H1 (cell line): ENCODE results near the gene SLC5A2. TPM values are rescaled to one million over a fixed set of nuclear protein-coding genes. Genes with fewer than 3 reads are reported as not detected.

Experiments
- CTCF ChIA-PET: fragments of 300-600 bp; sonication (Branson Sonifier 250); formaldehyde crosslinking; loops from one replicate; lab custom pipeline; 2021; ENCODE audit not compliant: partially characterized antibody; lab: Charles Lee
- POLR2A ChIA-PET: fragments of 300-600 bp; sonication (Branson Sonifier 250); formaldehyde crosslinking; loops from one replicate; lab custom pipeline; 2021; ENCODE audit warnings: inconsistent platforms; ENCODE audit not compliant: partially characterized antibody; lab: Charles Lee
- DNase-seq, 2 experiments: peaks; one replicate each; pipeline versions ENCODE4 v3.0.0 to v3.0.0-alpha.2; 2010 to 2022; ENCODE audit warnings: low spot score in 2 of 2, low read depth in 1 of 2, mixed read lengths in 1 of 2
- FAIRE-seq: peaks from 2 replicates; lab custom pipeline; 2011; peaks lifted over from hg19 to GRCh38; lab: Jason Lieb, UNC
- H2AFZ ChIP-seq: 2 replicates; pipeline ENCODE4 v1.8.1; 2012; ENCODE audit warnings: low read length, inconsistent platforms
- H2AK5ac ChIP-seq: 2 replicates; pipeline ENCODE4 v1.6.1; 2013; ENCODE audit warnings: low read depth, low read length
- H2BK120ac ChIP-seq: replicated peaks from 2 replicates; pipeline ENCODE3; 2013; ENCODE audit warnings: low read depth, low read length, inconsistent platforms
- H2BK12ac ChIP-seq: 2 replicates; pipeline ENCODE4 v1.6.1; 2013; ENCODE audit warnings: low read depth, low read length
- H2BK15ac ChIP-seq: 2 replicates; pipeline ENCODE4 v1.6.1; 2013; ENCODE audit warnings: low read length
- H2BK20ac ChIP-seq: 2 replicates; pipeline ENCODE4 v1.6.1; 2013; ENCODE audit warnings: low read length
- H2BK5ac ChIP-seq: 2 replicates; pipeline ENCODE4 v1.6.1; 2013; ENCODE audit warnings: low read depth, low read length
- H3K14ac ChIP-seq: 2 replicates; pipeline ENCODE4 v1.6.1; 2013; ENCODE audit warnings: inconsistent platforms; ENCODE audit not compliant: insufficient read length
- H3K18ac ChIP-seq: 2 replicates; pipeline ENCODE4 v1.6.1; 2013; ENCODE audit warnings: low read length; ENCODE audit errors: extremely low read depth
- H3K23ac ChIP-seq: 2 replicates; pipeline ENCODE4 v1.6.1; 2013; ENCODE audit warnings: inconsistent platforms; ENCODE audit not compliant: insufficient read length
- H3K23me2 ChIP-seq: 2 replicates; pipeline ENCODE4 v1.6.1; 2013; ENCODE audit warnings: low read depth, low read length
- H3K27ac ChIP-seq: 2 replicates; pipeline ENCODE4 v1.6.1; 2011; ENCODE audit warnings: low read depth, low read length, inconsistent platforms
- H3K27me3 ChIP-seq, 4 experiments: replicated peaks in 1 of 4; 1 replicate in 1 of 4; 2 replicates in 3 of 4; pipeline versions ENCODE4 v1.6.1 to v1.8.1; 2011 to 2013; ENCODE audit warnings: low read length in 3 of 4, mild to moderate bottlenecking in 3 of 4, inconsistent platforms in 2 of 4, mixed read lengths in 2 of 4, moderate library complexity in 1 of 4; ENCODE audit not compliant: control insufficient read depth in 3 of 4, insufficient read depth in 3 of 4; ENCODE audit errors: extremely low read depth in 1 of 4
- H3K36me3 ChIP-seq, 4 experiments: 2 replicates each; pipeline versions ENCODE4 v1.6.1 to v1.8.1; 2011 to 2013; ENCODE audit warnings: mild to moderate bottlenecking in 4 of 4, low read length in 3 of 4, moderate library complexity in 2 of 4, control low read depth in 1 of 4, inconsistent platforms in 1 of 4; ENCODE audit not compliant: insufficient read depth in 4 of 4, control insufficient read depth in 2 of 4
- H3K4ac ChIP-seq: replicated peaks from 2 replicates; pipeline ENCODE3; 2013; ENCODE audit warnings: low read length, low read depth, mixed read lengths, inconsistent platforms; ENCODE audit not compliant: insufficient read length
- H3K4me1 ChIP-seq, 4 experiments: replicated peaks in 1 of 4; 1 replicate in 1 of 4; 2 replicates in 3 of 4; pipeline versions ENCODE4 v1.6.1 to v1.8.1; 2011 to 2013; ENCODE audit warnings: low read length in 3 of 4, inconsistent platforms in 2 of 4, mixed read lengths in 1 of 4; ENCODE audit not compliant: insufficient read depth in 4 of 4, control insufficient read depth in 3 of 4
- H3K4me2 ChIP-seq, 2 experiments: 2 replicates each; pipeline versions ENCODE4 v1.6.1 to v1.8.1; 2011 to 2013; ENCODE audit warnings: low read depth in 2 of 2, low read length in 2 of 2, control low read depth in 1 of 2, inconsistent platforms in 1 of 2, mild to moderate bottlenecking in 1 of 2; ENCODE audit not compliant: insufficient read depth in 1 of 2
- H3K4me3 ChIP-seq, 4 experiments: fragments of 200-600, 300-600 bp in 1 of 4; sonication (generic), shearing (Covaris generic), sonication (Bioruptor Twin) in 1 of 4; 2 replicates each; pipeline versions ENCODE4 v1.5.1 to v1.8.1; 2011 to 2016; ENCODE audit warnings: low read length in 4 of 4, low read depth in 3 of 4, control low read depth in 2 of 4, inconsistent platforms in 2 of 4, mild to moderate bottlenecking in 2 of 4, mixed read lengths in 1 of 4, moderate library complexity in 1 of 4; ENCODE audit not compliant: insufficient read depth in 2 of 4; ENCODE audit errors: extremely low read depth in 1 of 4
- H3K56ac ChIP-seq: replicated peaks from 2 replicates; pipeline ENCODE3; 2013; ENCODE audit warnings: low read depth, mild to moderate bottlenecking, mixed read lengths, low read length, inconsistent platforms; ENCODE audit not compliant: insufficient read length
- H3K79me1 ChIP-seq: 2 replicates; pipeline ENCODE4 v1.6.1; 2013; ENCODE audit warnings: low read depth, low read length, control low read depth
- H3K79me2 ChIP-seq, 2 experiments: 2 replicates each; pipeline versions ENCODE4 v1.6.1 to v1.8.1; 2012 to 2013; ENCODE audit warnings: low read length in 2 of 2, mild to moderate bottlenecking in 2 of 2, inconsistent platforms in 1 of 2; ENCODE audit not compliant: insufficient read depth in 2 of 2, control insufficient read depth in 1 of 2
- H3K9ac ChIP-seq, 4 experiments: replicated peaks in 1 of 4; 1 replicate in 1 of 4; 2 replicates in 3 of 4; pipeline versions ENCODE4 v1.6.1 to v1.8.1; 2011 to 2013; ENCODE audit warnings: low read depth in 3 of 4, low read length in 3 of 4, control low read depth in 2 of 4, mild to moderate bottlenecking in 2 of 4, moderate library complexity in 2 of 4, inconsistent platforms in 1 of 4; ENCODE audit errors: extremely low read depth in 1 of 4
- H3K9me3 ChIP-seq, 2 experiments: 2 replicates each; pipeline versions ENCODE4 v1.6.1 to v1.8.1; 2012 to 2013; ENCODE audit warnings: mild to moderate bottlenecking in 2 of 2, moderate library complexity in 2 of 2, control low read depth in 1 of 2, inconsistent platforms in 1 of 2, low read depth in 1 of 2, low read length in 1 of 2, mixed read lengths in 1 of 2; ENCODE audit not compliant: insufficient read depth in 2 of 2
- H4K20me1 ChIP-seq, 2 experiments: replicated peaks in 1 of 2; 2 replicates each; pipeline versions ENCODE3 to v1.8.1; 2011 to 2013; ENCODE audit warnings: inconsistent platforms in 2 of 2, low read length in 2 of 2, mild to moderate bottlenecking in 1 of 2; ENCODE audit not compliant: insufficient read depth in 2 of 2, control insufficient read depth in 1 of 2
- H4K5ac ChIP-seq: 2 replicates; pipeline ENCODE4 v1.6.1; 2013; ENCODE audit warnings: low read length, low read depth, mixed read lengths, inconsistent platforms; ENCODE audit not compliant: insufficient read length
- H4K8ac ChIP-seq: 2 replicates; pipeline ENCODE4 v1.8.0; 2013; ENCODE audit warnings: mild to moderate bottlenecking, moderate library complexity, low read length, inconsistent platforms; ENCODE audit not compliant: insufficient read depth; ENCODE audit errors: extremely low read depth
- H4K91ac ChIP-seq: replicated peaks from 2 replicates; pipeline ENCODE3; 2013; ENCODE audit warnings: low read length, mixed read lengths, inconsistent platforms; ENCODE audit not compliant: insufficient read length
- ASH2L ChIP-seq: fragments of 200-600, 300-600 bp; sonication (generic); IDR thresholded peaks from one replicate; pipeline ENCODE4 v1.7.1; 2017; ENCODE audit warnings: low read length
- KDM1A ChIP-seq: fragments of 200-600, 300-600 bp; sonication (generic); IDR thresholded peaks from 2 replicates; pipeline ENCODE4 v1.7.1; 2016; ENCODE audit warnings: mild to moderate bottlenecking, low read length, borderline replicate concordance
- NANOG ChIP-seq: IDR thresholded peaks from 2 replicates; pipeline ENCODE4 v1.6.1; 2011; ENCODE audit warnings: low read length, low read depth, mild to moderate bottlenecking, inconsistent platforms; ENCODE audit not compliant: insufficient read depth, poor library complexity, severe bottlenecking
- PHF8 ChIP-seq: fragments of 200-600 bp; sonication (generic); conservative IDR thresholded peaks from 2 replicates; pipeline ENCODE4 v1.7.1; 2012; ENCODE audit warnings: low read depth, mild to moderate bottlenecking, inconsistent platforms, low read length, moderate library complexity
- RAD21 ChIP-seq, 2 experiments: IDR thresholded peaks in 1 of 2; conservative IDR thresholded peaks in 1 of 2; 2 replicates each; pipeline ENCODE4 v1.6.1; 2011; ENCODE audit warnings: low read depth in 2 of 2, low read length in 2 of 2, improper control_type of control experiment in 1 of 2, inconsistent platforms in 1 of 2, mild to moderate bottlenecking in 1 of 2, moderate library complexity in 1 of 2
- SIRT6 ChIP-seq: IDR thresholded peaks from one replicate; pipeline ENCODE4 v1.7.1; 2012; ENCODE audit warnings: low read length, inconsistent platforms
- WGBS, 2 experiments: shearing (Covaris generic) in 1 of 2; methylation state at CpG; one replicate each; pipeline versions ENCODE4 v1.1.6 to v1.1.7; 2013 to 2015; ENCODE audit warnings: low lambda C conversion rate in 2 of 2, mixed read lengths in 2 of 2, inconsistent platforms in 1 of 2, low coverage in 1 of 2, missing lambda C conversion rate in 1 of 2; ENCODE audit not compliant: insufficient replicate concordance in 2 of 2, insufficient coverage in 1 of 2, insufficient read length in 1 of 2; ENCODE audit errors: extremely low coverage in 1 of 2, missing lambda C conversion rate in 1 of 2; 5-methylcytosine and 5-hydroxymethylcytosine counted together
- polyA plus RNA-seq, 7 experiments: library from polyadenylated mRNA; depleted of rRNA in 3 of 7; stranded (reverse) in 5 of 7; unstranded in 2 of 7; fragments of >200 nt in 5 of 7; fragments of 200-250 nt in 2 of 7; gene quantifications; 1 replicate in 5 of 7; 2 replicates in 1 of 7; 4 replicates in 1 of 7; pipeline versions ENCODE4 v1.2.1 to v1.2.3, GENCODE V29; 2011 to 2013; ENCODE audit warnings: missing spikeins in 2 of 7, mixed read lengths in 2 of 7
- total RNA-seq: library from RNA; stranded (reverse); fragmentation: NEBNext Ultra II Directional; extraction: Animal tissue kit (Norgen Biotek cat#: 25700); gene quantifications from 2 replicates; pipeline ENCODE4 v1.2.1, GENCODE V29; 2021

SLC5A2 gene
- total and polyA plus RNA-seq, 2 of the 8 experiments (the other 6 are each of a cell fraction or from before 2014, with no cell fraction given) = 0.56 to 4.4 TPM

DNA sequence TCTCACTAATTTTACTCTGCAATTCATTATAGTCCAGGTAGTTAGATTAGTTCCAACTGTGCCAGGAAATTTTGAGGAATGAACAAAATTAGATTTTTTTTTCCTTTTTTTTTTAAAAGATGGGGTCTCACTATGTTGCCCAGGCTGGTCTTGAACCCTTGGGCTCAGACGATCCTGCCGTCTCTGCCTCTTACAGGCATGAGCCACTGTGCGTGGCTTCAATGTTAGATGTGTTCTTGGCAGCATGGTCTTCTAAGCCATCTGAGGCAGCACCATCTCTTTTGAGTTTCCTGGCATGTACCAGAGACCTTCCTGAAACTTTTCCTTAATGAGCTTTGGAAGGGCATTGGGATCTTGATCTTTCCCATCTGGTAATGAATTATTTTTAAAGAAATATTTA, 42.2 kb downstream of the SLC5A2 start:
- Histone ChIP-seq H3K4me2 (no peak overlapping the region), H2AFZ (no peak overlapping the region), H3K79me2 (no peaks in the 10 kb centered on the region), H3K14ac (no peak overlapping the region), H2BK20ac (no peak overlapping the region), H3K9me3 (no peaks in the 10 kb centered on the region), H3K9ac (no peak overlapping the region), H4K20me1 (no peaks in the 10 kb centered on the region), H3K79me1 (no peaks in the 10 kb centered on the region), H3K23me2 (peaks cover 6% of the 10 kb centered on the region; the same call in 1 of the 2 replicates), H3K56ac (no peak overlapping the region), H3K4ac (no peak overlapping the region), H4K91ac (no peak overlapping the region), H3K27me3 (peaks cover 5 to 21% (median 19%) of the 10 kb centered on the region in 4 experiments), H3K18ac (no peak overlapping the region), H2BK15ac (no peak overlapping the region), H3K36me3 (no peaks in the 10 kb centered on the region), H3K4me1 (peaks cover 5 to 12% (median 8%) of the 10 kb centered on the region in 4 experiments), H2BK5ac (no peak overlapping the region), H3K4me3 (no peak overlapping the region), H2BK12ac (no peak overlapping the region), H3K27ac (no peak overlapping the region), H2BK120ac (no peak overlapping the region), H4K8ac (no peak overlapping the region), H4K5ac (no peak overlapping the region), H2AK5ac (no peak overlapping the region), H3K23ac (no peak overlapping the region)
- DNase-seq (no peak), FAIRE-seq (no peak)
- 93% methylated on average over 3 of the region's 3 CpGs; no CpG with 5 or more reads in 1 of the 2 experiments for WGBS, 2 experiments
- ChIA-PET POLR2A (no interaction called here), CTCF (no interaction called here)
- TF ChIP-seq ASH2L (no peak), RAD21 (IDR thresholded peaks at IDR 0.05 in 1 of 2, conservative IDR thresholded peaks at IDR 0.05 in 1 of 2; ENCODE audit: low read depth in 2 of 2, low read length in 2 of 2) (no peak), KDM1A (no peak), PHF8 (no peak), SIRT6 (no peak), NANOG (no peak)
